Stromal cell of bone marrow (primary cell): ENCODE measurements around the gene POU5F1.
A peak's percentile ranks its signal among the peaks of the same experiment; 100 is the strongest.
"Not testable (repeated sequence)": the region's sequence is repeated elsewhere in the genome, so short reads cannot be mapped to it uniquely, and the experiment has no call there.

Experiments used
- DNase-seq: peaks from one replicate; pipeline ENCODE4 v3.0.0-alpha.2; 2012; ENCODE audit warnings: low read depth

POU5F1 gene

DNA sequence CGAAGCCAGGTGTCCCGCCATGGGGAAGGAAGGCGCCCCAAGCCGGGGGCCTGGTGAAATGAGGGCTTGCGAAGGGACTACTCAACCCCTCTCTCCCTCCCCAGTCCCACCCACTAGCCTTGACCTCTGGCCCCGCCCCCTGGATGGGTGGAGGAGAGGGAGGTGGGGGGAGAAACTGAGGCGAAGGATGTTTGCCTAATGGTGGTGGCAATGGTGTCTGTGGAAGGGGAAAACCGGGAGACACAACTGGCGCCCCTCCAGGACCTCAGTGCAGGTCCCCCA lies at the start of gene POU5F1:
Gene POU5F1, minus strand, starts transcription at position 83 of the 282 bp plus-strand sequence. Its CDS starts 62 bp downstream, at position 21.
- no peak for DNase-seq

DNA sequence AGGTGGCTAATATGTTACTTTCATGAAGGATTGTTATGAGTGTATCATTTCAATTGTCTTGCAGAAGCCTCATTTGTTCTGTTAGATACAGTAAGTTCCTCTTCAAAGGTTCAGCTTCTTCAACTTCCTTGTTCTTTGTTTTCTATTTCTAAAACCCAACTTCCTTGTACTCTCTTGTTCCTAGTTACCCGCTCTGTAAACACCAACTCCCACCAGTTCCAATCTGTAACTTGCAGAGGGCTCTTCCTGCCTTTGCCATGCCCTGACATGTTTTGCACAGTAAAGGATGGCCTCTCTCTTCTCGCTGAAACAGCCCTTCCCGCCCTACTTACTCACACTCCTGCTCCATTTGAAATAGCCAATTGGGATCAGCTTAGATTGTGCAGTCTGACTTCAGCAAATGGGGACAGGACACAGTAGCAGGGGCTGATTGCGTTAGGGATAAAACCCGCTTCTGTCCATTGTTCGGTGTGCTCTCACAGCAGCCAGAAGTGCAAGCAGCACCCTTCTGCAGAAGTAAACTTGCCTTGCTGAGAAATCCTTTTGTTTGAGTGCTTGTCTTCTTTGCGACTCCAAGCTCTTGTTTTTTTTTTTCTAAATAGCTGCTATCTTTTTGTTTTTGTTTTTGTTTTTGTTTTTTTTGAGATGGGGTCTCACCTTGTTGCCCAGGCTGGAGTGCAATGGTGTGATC lies 45.9 kb upstream of the POU5F1 start:
- no peak for DNase-seq

DNA sequence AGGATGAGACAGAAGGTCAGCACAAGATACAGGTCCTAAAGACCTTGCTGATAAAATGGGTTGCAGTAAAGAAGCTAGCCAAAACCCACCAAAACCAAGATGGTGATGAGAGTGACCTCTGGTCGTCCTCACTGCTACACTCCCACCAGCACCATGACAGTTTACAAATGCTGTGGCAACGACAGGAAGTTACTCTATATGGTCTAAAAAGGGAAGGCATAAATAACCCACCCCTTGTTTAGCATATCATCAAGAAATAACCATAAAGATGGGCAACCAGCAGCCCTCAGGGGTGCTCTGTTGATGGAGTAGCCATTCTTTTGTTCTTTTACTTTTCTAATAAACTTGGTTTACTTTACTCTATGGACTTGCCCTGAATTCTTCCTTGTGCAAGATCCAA lies 44.7 kb upstream of the POU5F1 start:
- not testable (repeated sequence) for DNase-seq

DNA sequence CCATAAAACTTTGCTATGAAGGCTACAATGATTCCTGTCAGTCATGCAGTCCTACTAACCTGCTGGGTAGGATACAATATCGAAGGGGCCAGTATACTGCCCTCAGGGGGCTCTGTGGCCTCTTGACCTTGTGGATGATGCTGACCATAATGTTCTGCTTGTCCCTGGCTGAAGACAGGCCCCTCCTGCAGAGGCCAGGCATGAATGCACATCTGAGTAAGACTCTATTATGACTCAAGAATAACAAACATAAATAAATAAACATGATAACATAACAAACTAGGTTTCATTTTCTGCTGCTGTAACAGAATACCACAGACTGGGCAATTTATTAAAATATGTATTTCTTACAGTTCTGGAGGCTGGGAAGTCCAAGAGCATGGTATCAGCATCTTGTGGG lies 44.0 kb upstream of the POU5F1 start:
- no peak for DNase-seq

DNA sequence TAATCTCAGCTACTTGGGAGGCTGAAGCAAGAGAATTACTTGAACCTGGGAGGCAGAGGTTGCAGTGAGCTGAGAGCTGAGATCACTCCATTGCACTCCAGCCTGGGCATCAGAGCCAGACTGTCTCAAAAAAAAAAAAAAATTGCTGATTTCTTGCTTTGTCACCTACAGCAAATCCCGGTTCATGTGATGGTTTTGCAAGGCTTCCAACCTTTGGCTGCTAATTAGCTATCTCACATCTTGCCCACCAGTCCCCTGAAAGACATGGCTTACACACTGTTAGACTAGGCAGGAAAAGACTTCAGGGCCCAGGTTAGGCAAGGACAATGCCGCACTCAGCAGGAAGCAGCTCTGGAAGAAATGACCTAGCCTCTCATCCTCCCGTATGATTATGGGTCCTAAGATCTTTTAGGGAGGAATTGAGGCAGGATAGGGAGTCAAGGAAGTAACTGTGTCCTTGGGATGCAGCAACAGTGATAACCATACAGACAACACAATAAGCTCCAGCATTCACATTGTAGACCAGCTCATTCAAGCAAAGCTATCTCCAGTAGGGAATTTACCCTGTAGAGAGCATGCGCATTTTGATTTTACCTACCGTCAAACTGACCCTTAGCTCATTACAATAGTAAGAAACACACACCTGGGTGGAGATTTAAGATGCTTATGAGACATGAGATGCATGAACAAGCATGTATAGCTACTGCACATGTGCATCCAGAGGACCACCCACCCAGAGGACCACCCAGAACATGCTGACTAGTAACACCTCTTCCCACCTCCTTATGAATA lies 40.5 kb upstream of the POU5F1 start:
- no peak for DNase-seq

DNA sequence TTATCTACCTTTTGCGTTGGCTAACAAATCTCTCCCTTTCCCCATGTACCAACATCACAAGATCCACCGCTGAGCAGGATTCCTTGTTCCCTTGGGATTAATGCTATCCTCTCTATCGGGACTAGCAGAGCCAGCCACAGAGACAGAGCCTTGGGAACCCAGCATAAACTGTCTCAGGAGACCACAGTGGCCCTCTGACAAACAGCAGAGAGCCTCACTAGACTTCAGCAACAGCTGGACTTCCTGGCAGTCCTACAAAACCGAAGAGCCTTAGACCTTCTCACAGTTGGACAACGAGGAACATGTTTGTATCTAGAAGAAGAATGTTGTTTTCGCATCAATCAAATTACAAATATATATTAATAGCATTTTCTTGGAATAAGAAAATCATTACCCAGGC lies 39.6 kb upstream of the POU5F1 start:
- no peak for DNase-seq

DNA sequence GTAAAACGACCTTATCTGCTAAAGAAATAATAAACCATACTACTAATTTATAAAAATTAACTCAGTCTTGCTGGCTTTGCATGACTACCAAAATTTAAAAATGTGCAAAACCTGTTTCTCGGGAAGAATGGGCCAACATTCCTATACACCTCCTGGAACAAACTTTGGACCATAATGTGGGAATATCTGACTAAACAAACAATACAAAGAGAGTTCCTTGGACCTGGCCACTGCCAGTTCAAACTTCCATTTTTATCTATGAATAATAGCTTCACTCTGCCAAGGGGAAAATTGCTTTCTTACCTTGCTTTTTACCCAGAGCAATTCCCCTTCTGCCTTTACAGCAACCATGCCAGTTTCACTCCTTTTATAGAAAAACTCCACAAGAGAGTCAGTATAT lies 38.7 kb upstream of the POU5F1 start:
- no peak for DNase-seq

DNA sequence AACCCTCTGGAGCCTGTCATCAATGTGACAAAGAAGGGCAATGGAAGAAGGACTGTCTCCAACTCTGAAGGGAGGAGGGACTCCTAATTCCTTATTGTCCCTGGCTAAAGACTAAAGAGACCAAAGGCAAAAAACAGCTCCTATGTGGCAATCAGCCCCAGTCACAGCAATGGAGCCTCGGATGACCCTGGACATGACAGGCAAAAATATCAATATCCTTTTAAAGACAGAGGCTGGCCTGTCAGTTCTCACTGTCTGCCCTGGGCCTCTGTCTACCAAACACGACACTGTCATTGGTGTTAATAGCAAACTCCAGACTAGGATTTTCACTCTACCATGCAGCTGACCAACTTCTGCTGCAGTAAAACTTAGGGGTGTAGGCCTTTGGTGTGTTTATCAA lies 38.0 kb upstream of the POU5F1 start:
- no peak for DNase-seq

DNA sequence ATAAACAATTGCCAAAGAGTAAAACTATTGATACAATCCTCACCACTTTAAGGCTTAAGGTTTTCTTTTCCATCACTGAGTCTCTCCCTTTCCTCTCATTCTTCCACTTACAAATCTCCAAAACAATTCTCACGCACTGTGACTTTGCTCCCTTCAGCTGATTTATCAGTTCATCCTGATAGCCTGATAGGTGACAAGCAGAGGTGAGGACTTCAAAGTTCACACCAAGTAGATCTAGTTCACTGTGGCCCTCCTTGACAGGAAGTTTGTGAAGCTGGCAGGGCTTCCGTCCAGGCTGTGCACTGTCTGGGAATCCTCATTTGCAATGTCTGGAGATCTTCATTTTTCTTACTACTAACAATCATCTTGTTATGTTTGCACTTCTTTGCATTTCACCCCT lies 35.2 kb upstream of the POU5F1 start:
- DNase-seq: no peak

DNA sequence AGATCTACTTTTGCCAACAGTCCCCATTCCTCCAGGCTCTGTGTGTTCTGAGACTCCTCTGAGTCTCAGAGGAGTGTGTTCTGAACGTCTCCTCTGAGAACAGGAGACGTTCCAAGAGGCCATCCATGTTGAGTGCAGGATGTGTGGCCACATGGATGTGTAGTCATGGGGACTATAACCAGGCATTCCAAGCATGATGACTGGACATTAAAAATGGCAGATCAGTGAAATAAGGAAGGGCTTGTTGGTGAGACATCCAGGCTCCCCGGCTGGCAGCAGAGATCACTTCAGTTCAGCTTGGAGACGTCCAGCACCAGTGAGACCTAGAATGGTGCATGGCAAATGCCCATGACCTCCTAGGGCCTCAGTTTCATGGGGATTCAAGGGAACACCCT lies 34.3 kb upstream of the POU5F1 start:
- no peak for DNase-seq

DNA sequence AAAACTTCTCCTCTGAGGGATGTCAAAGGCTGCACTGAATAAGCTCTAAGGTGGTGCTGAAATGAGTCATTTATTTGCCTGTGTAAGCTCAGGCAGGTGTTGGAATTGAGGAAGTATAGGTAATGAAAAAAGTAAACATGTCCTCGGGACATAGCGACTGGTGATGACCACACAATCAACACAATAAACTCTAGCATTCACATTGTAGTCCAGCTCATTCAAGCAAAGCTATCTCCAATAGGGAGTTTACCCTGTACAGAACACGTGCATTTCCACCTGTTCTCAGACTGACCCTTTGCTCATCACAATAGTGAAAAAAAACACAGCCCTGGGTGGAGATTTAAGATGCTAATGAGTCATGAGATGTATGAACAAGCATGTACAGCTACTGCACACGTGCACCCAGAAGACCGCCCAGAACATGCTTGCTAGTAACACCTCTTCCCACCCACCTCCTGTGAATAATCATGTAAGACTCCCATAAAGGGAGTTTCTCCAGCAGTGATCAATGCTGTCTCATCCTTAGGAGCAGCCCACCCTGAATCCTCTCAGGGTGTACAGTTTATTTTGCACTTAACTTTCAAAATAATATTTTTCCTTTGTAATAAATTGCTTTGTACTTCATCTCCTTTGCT lies 33.0 kb upstream of the POU5F1 start:
- no peak for DNase-seq

DNA sequence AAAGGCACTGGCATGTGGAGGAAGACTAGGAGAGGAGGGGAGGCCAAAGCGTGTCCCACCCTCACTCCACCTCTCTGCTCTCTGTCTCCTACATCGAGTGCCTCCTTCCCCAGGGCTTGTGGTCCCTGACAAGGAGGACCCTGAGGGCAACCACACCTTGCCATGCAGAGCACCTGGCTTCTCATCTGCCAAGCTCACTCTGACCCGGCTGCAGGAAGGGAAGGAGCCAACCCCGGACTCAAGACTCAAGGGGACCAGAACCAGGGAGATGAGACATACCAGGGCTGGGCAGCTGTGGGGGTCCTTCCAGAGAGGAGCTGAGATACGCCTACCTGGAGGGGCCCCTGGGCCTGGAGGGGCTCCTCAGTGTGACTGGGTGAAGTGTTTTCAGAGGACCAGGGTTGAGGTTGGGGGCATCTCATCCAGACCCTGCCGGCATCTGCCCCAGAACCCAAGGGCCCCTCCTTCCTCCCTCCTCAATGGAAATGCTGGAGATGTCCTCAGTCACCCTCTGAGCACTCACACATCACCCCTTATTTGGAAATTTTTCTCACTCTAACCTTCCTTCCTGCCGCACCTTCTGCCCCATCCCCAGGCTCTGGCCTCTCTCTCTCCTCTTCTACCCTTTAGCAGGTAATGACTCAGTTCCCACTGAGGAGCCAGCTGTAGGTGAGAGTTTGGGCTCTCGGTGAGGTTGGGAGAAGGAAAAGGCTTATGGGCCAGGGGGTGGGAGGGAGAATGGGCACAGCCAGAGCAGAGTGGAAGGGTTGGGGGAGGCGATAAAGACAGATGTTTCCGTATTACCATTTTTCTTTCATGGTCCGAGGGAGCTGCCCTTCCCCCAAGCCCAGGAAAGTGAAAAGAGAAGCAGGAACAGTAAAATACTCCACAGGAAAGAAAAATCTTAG lies 32.0 kb upstream of the POU5F1 start:
- no peak for DNase-seq

DNA sequence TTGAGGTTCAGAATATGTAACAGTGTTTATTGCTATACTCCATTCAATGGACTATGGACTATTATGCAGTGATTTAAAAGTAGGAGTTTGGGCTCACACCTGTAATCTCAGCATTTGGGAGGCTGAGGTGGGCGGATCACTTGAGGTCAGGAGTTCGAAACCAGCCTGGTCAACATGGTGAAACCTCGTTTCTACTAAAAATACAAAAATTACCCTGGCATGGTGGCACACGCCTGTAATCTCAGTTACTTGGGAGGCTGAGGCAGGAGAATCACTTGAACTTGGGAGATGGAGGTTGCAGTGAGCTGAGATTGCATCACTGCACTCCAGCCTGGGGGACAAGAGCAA lies 28.6 kb upstream of the POU5F1 start:
- DNase-seq: not testable (repeated sequence)

DNA sequence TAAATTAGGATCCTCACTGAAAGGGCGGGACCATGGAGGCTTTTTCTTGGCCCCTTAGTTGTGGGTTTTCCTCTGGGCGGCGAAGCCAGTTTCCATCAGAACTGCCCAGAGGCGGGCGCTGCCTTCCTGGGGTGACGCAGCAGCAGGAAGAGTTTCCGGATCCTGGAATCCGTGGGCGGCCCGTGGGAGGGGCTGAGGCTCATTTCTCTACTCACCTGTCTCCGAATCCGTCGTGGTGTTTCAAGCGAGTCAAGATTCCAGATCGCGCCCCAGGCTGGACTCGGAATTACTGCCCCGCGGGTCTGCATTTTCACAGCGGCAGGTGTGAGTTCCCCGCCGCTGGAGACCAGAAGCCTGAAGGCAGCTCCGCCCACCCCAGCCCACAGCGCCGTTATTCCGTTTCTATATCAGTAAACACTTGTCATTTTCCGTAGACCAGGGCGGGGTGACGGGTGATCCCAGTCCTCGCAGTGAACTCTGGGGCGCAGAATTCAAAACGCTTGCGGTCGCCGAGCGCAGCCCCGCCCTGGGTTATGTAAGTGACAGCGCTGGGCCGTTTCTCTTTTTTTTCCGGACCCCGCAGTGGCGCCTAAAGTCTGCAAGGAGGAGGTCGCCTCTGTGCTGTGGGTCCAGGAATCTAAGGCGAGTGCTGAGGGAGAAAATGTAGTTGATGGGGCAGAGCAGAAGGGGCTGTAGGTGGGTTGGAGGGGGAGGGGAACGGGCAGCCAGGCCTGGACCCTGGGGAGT lies 27.2 kb upstream of the POU5F1 start:
- DNase-seq: peak; percentile 62

DNA sequence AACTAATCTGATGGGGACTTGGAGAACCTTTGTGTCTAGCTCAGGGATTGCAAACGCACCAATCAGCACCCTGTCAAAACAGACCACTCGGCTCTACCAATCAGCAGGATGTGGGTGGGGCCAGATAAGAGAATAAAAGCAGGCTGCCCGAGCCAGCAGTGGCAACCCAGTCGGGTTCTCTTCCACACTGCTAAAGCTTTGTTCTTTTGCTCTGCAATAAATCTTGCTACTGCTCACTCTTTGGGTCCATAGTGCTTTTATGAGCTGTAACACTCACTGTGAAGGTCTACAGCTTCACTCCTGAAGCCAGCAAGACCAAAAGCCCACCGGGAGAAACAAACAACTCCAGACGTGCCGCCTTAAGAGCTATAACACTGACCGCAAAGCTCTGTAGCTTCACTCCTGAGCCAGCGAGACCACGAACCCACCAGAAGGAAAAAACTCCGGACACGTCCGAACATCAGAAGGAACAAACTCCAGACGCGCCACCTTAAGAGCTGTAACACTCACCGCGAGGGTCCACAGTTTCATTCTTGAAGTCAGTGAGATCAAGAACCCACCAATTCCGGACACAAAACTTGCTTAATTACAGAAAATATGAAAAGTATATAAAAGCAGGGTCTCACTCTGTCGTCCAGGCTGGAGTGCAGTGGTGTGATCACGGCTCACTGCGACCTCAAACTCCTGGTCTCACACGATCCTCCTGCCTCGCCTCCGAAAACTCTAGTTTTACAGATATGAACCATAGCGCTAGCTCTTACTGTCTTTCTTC lies 26.0 kb upstream of the POU5F1 start:
- DNase-seq: not testable (repeated sequence)

DNA sequence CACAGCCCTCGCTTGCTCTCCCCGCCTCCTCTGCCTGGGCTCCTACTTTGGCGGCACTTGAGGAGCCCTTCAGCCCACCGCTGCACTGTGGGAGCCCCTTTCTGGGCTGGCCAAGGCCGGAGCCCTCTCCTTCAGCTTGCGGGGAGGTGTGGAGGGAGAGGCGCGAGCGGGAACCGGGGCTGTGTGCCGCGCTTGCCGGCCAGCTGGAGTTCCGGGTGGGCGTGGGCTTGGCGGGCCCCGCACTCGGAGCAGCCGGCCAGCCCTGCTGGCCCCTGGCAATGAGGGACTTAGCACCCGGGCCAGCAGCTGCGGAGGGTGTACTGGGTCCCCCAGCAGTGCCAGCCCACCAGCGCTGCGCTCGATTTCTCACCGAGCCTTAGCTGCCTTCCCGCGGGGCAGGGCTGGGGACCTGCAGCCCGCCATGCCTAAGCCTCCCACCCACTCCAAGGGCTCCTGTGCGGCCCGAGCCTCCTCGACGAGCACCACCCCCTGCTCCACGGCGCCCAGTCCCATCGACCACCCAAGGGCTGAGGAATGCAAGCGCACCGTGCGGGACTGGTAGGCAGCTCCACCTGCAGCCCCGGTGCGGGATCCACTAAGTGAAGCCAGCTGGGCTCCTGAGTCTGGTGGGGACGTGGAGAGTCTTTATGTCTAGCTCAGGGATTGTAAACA lies 25.0 kb upstream of the POU5F1 start:
- not testable (repeated sequence) for DNase-seq

DNA sequence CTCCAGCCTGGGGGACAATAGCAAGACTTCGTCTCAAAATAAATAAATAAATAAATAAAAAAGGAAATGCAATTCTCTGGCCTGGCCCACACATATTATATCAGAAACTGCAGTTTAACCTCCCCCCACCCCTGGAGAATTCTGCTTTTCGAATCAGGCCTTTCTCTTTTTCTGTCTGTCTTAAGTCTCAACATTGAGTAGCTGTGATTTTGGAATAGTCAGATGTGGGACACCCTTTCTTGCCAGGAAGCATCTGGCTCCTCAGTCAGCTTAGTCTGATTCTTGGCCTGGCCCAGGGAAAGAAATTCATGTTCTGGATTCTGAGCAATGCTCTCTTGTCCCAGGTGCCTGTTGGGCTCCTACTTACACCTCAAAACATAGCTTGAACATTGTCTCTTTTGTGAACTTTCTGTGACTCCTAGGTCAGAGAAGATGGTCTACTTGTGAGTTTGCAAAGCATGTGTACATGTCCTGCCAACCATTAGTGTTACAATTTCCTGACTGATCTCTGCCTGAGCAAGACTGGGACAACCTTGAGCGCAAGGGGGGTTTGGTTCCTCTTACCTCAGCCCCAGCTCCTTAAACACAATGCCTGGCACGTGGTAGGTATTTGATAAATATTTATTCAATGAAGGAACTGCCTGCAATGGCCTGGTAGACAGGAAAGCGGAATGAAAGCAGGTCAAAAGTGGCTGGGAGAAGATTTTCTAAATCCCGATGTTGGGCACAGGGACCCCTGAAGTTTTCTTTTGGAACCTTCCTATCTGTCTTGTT lies 23.8 kb upstream of the POU5F1 start:
- DNase-seq: no peak

DNA sequence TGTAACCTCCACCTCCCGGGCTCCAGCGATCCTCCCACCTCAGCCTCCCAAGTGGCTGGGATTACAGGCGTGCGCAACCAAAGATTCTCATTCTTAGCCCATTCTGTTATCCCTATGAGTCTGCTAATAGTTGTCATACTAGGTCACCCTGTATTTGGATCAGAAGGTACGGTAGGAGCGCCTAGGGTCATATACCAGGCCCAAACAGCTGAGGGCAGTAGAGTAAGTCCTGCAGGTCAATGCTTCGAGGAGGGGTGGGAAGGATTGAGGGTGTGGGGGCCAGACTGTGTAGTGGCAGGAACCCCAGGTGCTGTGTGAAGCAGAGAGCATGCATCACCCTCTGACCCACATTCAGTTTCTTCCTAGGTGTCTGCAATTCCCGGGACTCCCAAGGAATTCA lies 22.7 kb upstream of the POU5F1 start:
- DNase-seq: no peak

DNA sequence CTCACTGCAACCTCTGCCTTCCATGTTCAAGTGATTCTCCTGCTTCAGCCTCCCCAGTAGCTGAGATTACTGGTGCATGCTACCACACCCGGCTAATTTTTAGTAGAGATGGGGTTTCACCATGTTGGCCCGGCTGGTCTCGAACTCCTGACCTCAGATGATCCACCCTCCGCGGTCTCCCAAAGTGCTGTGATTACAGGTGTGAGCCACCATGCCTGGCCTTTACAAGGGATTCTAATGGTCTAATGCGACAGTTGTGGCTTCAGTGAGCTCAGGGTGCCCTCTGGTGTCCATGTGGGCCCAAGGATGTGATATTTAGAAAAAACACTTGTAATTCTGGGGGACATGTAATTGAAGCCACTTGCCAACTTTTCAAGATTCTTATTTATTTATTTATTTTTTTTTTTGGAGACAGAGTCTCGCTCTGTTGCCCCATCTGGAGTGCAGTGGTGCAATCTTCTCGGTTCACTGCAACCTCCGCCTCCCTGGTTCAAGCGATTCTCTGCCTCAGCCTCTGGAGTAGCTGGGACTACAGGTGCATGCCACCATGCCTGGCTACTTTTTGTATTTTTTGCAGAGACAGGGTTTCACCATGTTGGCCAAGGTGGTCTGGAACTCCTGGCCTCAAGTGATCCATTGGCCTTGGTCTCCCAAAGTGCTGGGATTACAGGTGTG lies 22.1 kb upstream of the POU5F1 start:
- DNase-seq: peak; percentile 45
